ENCODE results near the gene SLC22A6.

GRCh38 chr11:62933750-62934495 lies 50.8 kb downstream of the SLC22A6 start:
- TF ChIP-seq CTCF (IDR thresholded peaks at IDR 0.05 in 8 of 11, conservative IDR thresholded peaks at IDR 0.05 in 3 of 11), result no peak
- no peak for TF ChIP-seq POLR2AphosphoS5 (IDR thresholded peaks at IDR 0.05)

All from spleen (tissue), 7 donors.